Measurements from ENCODE around the gene SPINK14. TPM values are rescaled to one million over a fixed set of nuclear protein-coding genes. Genes with fewer than 3 reads are reported as not detected.

Gene SPINK14
- total RNA-seq, 1 donor from 2014 or later: not detected

DNA sequence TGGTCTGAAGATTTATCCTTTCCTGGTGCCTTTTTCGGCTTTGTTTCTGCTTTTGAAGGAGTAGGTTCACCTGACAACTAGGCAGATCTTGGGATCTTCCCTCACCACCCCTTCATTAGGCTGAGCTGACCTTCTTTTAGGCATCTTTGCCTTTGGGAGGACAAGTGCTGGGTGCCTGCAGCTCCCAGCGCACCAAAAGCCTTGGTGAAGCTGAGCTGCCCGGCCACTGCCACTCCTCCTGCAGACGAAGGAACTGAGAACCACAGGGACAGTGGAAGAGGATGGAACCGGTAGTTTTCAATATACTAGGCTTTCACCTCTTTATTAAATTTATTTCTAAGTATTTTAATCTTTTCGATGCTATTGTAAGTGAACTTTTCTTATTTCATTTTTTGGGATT is 53.2 kb downstream of the SPINK14 start:
- Mint-ChIP-seq H3K27ac (no peak overlapping the region), H3K27me3 (ENCODE audit: low read depth) (peaks cover 51% of the 10 kb centered on the region), H3K4me1 (no peaks in the 10 kb centered on the region), H3K4me3 (no peak overlapping the region), H3K9me3 (peaks cover 9% of the 10 kb centered on the region), H3K36me3 (no peaks in the 10 kb centered on the region)
- DNase-seq (ENCODE audit: low spot score in 2 of 2, unreplicated experiment in 2 of 2): no peak
- TF ChIP-seq, protein P1, sequence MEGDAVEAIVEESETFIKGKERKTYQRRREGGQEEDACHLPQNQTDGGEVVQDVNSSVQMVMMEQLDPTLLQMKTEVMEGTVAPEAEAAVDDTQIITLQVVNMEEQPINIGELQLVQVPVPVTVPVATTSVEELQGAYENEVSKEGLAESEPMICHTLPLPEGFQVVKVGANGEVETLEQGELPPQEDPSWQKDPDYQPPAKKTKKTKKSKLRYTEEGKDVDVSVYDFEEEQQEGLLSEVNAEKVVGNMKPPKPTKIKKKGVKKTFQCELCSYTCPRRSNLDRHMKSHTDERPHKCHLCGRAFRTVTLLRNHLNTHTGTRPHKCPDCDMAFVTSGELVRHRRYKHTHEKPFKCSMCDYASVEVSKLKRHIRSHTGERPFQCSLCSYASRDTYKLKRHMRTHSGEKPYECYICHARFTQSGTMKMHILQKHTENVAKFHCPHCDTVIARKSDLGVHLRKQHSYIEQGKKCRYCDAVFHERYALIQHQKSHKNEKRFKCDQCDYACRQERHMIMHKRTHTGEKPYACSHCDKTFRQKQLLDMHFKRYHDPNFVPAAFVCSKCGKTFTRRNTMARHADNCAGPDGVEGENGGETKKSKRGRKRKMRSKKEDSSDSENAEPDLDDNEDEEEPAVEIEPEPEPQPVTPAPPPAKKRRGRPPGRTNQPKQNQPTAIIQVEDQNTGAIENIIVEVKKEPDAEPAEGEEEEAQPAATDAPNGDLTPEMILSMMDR (IDR thresholded peaks at IDR 0.05; ENCODE audit: unreplicated experiment): no peak

DNA sequence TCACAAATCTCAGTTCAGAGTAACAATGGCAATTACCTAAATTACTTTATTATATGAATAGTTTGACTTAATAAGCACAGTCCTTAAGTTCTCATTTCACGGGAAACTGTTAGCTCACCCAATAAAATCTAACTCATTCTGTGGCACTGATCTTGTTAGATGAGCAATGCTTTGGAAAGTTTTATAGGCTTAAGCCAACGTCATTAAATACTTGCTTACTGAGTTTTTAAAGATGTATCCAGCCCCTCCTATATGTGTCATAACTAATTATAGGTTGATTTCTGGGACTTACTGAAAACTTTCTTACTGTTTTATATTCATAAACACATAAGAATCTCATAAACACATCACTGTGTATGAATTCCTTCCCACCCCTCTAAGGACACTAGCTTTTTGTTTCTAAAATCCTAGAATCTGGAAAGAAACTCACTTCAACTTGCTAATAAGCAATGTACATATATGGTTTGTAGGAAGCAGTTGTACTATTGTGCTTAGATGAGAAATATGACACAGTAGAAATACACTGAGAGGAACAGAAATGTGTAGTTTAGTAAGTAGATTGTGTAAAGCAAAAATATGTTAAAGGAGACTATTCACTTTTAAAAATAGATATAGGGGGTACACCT is 55.9 kb downstream of the SPINK14 start:
- Mint-ChIP-seq H3K4me3 (no peak overlapping the region), H3K36me3 (no peaks in the 10 kb centered on the region), H3K4me1 (no peaks in the 10 kb centered on the region), H3K27ac (no peak overlapping the region), H3K27me3 (ENCODE audit: low read depth) (peaks cover 51% of the 10 kb centered on the region), H3K9me3 (no peaks in the 10 kb centered on the region)
- TF ChIP-seq, protein P1 (IDR thresholded peaks at IDR 0.05; ENCODE audit: unreplicated experiment): no peak
- no peak for DNase-seq (ENCODE audit: low spot score in 2 of 2, unreplicated experiment in 2 of 2)

Other genes starting within 250 kb of the SPINK14 start
- 19.8 to 20.8 TPM (median 19.8 TPM) in 3 replicates for gene SPINK5, start 104.6 kb upstream of the SPINK14 start, total RNA-seq
- not detected in 3 replicates for gene SPINK6, start 34.5 kb downstream of the SPINK14 start, total RNA-seq
- gene MARCOL, start 70.0 kb downstream of the SPINK14 start, total RNA-seq: 0.18 TPM in 1 of 3 replicates, not detected in the others
- gene SPINK13, start 100.2 kb downstream of the SPINK14 start, total RNA-seq: not detected in 3 replicates
- not detected in 3 replicates for gene SPINK7, start 143.9 kb downstream of the SPINK14 start, total RNA-seq
- not detected in 3 replicates for gene SPINK9, start 167.0 kb downstream of the SPINK14 start, total RNA-seq
- gene FBXO38, start 215.4 kb downstream of the SPINK14 start, total RNA-seq: 54.9 to 63.3 TPM (median 55.8 TPM) in 3 replicates

All from mesothelial cell of epicardium (in vitro differentiated cells).